SU-DHL-6 (cell line): ENCODE data around the gene PCK2.

ENCODE experiments used
- H2AFZ ChIP-seq: fragments of 200-600 bp; sonication (generic); 2 replicates; pipeline ENCODE4 v1.6.1; 2014; ENCODE audit warnings: low read depth, mild to moderate bottlenecking, moderate library complexity, mixed read lengths, antibody characterized with exemption, low read length; ENCODE audit not compliant: severe bottlenecking
- H3F3A ChIP-seq: fragments of 200-600 bp; shearing (Covaris generic); 2 replicates; pipeline ENCODE4 v1.6.0; 2016; ENCODE audit warnings: antibody characterized with exemption, mild to moderate bottlenecking; ENCODE audit not compliant: insufficient read depth
- H3K27ac ChIP-seq: fragments of 200-600 bp; sonication (generic); 2 replicates; pipeline ENCODE4 v1.5.1; 2016; ENCODE audit warnings: low read depth, mild to moderate bottlenecking, low read length, moderate library complexity, mixed read lengths
- H3K27me3 ChIP-seq: fragments of 200-600 bp; sonication (generic), shearing (Covaris generic); 2 replicates; pipeline ENCODE4 v1.6.0; 2014; ENCODE audit warnings: mild to moderate bottlenecking, low read length
- H3K36me3 ChIP-seq: fragments of 200-600 bp; sonication (generic); 2 replicates; pipeline ENCODE4 v1.6.1; 2014; ENCODE audit warnings: mild to moderate bottlenecking, low read length, mixed read lengths
- H3K4me2 ChIP-seq: fragments of 300-600, 200-600 bp; shearing (Covaris generic), sonication (generic); 2 replicates; pipeline ENCODE4 v1.6.0; 2014; ENCODE audit warnings: low read length, low read depth, mild to moderate bottlenecking; ENCODE audit not compliant: poor library complexity, severe bottlenecking
- H3K4me3 ChIP-seq: fragments of 200-600 bp; sonication (generic); 2 replicates; pipeline ENCODE4 v1.5.1; 2014; ENCODE audit warnings: antibody characterized with exemption, low read length, mild to moderate bottlenecking, mixed read lengths; ENCODE audit not compliant: insufficient read depth, poor library complexity, severe bottlenecking
- H3K79me2 ChIP-seq: fragments of 200-600 bp; sonication (generic); 2 replicates; pipeline ENCODE4 v1.6.1; 2014; ENCODE audit warnings: mild to moderate bottlenecking, low read length, moderate library complexity; ENCODE audit not compliant: insufficient read depth
- H3K9ac ChIP-seq: fragments of 200-600 bp; sonication (generic); 2 replicates; pipeline ENCODE4 v1.7.0; 2014; ENCODE audit warnings: mild to moderate bottlenecking, low read length
- H3K9me2 ChIP-seq: fragments of 200-600 bp; sonication (generic); replicated peaks from 2 replicates; pipeline ENCODE4 v1.6.1; 2014; ENCODE audit warnings: low read length; ENCODE audit not compliant: insufficient read depth
- H3K9me3 ChIP-seq: fragments of 200-600 bp; sonication (generic); 2 replicates; pipeline ENCODE4 v1.6.1; 2014; ENCODE audit warnings: low read length, mixed read lengths; ENCODE audit not compliant: insufficient read depth
- H4K20me1 ChIP-seq: fragments of 200-600 bp; sonication (generic); 2 replicates; pipeline ENCODE4 v1.6.1; 2014; ENCODE audit warnings: low read depth, mild to moderate bottlenecking, antibody characterized with exemption, low read length, moderate library complexity, mixed read lengths
- CTCF ChIP-seq: fragments of 200-600 bp; sonication (generic); IDR thresholded peaks from one replicate; pipeline ENCODE4 v1.5.1; 2017; ENCODE audit warnings: antibody characterized with exemption, mild to moderate bottlenecking, low read length, moderate library complexity; ENCODE audit not compliant: insufficient read depth, poor library complexity, severe bottlenecking
- EZH2phosphoT487 ChIP-seq: fragments of 200-600 bp; sonication (generic), shearing (Covaris generic); conservative IDR thresholded peaks from 2 replicates; pipeline ENCODE4 v1.6.1; 2018; ENCODE audit warnings: mild to moderate bottlenecking, antibody characterized with exemption, low read length, moderate library complexity, mixed read lengths

The PCK2 gene

DNA sequence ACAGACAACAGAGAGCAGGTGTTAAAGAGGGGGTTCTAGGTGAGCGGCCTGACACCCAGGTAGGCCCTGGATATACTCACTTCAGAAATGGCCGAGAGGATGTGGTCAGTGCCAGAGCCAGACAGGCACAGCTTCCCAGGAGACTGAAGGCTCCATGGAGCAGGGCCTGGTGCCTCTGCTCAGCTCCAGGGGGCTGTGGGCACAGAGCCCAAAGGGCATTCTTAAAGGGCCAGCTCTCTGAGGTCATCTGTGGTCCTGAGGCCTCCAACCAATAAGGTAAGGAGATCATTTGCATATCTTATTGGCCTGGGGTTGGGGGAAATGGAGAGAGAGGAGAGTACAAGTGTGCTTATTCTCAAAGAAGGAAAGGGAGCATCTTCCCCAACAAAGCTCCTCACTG is 9.7 kb upstream of the PCK2 start:
- Histone ChIP-seq H4K20me1 (no peaks in the 10 kb centered on the region), H3K9ac (no peak overlapping the region), H3K9me3 (no peaks in the 10 kb centered on the region), H3K36me3 (no peaks in the 10 kb centered on the region), H3K4me2 (no peak overlapping the region), H3K27me3 (no peaks in the 10 kb centered on the region), H3K27ac (no peak overlapping the region), H3K79me2 (no peaks in the 10 kb centered on the region), H3F3A (0 out of 2 replicates have a peak, but pooled peaks cover 3% of the 10 kb centered on the region), H2AFZ (no peak overlapping the region), H3K9me2 (no peaks in the 10 kb centered on the region), H3K4me3 (no peak overlapping the region)
- TF ChIP-seq CTCF (no peak), EZH2phosphoT487 (no peak)

GRCh38 chr14:24085215-24085614 is 8.9 kb upstream of the PCK2 start:
- no peaks in the 10 kb centered on the region for H3K27me3 ChIP-seq
- no peak overlapping the region for H3K4me2 ChIP-seq
- H3K9me2 ChIP-seq, result no peaks in the 10 kb centered on the region
- no peaks in the 10 kb centered on the region for H4K20me1 ChIP-seq
- 0 out of 2 replicates have a peak, but pooled peaks cover 3% of the 10 kb centered on the region for H3F3A ChIP-seq
- TF ChIP-seq EZH2phosphoT487 (no peak), CTCF (no peak)
- no peak overlapping the region for H2AFZ ChIP-seq
- no peaks in the 10 kb centered on the region for H3K36me3 ChIP-seq
- H3K4me3 ChIP-seq, result no peak overlapping the region
- no peak overlapping the region for H3K9ac ChIP-seq
- H3K79me2 ChIP-seq, result no peaks in the 10 kb centered on the region
- H3K27ac ChIP-seq, result no peak overlapping the region
- no peaks in the 10 kb centered on the region for H3K9me3 ChIP-seq

DNA sequence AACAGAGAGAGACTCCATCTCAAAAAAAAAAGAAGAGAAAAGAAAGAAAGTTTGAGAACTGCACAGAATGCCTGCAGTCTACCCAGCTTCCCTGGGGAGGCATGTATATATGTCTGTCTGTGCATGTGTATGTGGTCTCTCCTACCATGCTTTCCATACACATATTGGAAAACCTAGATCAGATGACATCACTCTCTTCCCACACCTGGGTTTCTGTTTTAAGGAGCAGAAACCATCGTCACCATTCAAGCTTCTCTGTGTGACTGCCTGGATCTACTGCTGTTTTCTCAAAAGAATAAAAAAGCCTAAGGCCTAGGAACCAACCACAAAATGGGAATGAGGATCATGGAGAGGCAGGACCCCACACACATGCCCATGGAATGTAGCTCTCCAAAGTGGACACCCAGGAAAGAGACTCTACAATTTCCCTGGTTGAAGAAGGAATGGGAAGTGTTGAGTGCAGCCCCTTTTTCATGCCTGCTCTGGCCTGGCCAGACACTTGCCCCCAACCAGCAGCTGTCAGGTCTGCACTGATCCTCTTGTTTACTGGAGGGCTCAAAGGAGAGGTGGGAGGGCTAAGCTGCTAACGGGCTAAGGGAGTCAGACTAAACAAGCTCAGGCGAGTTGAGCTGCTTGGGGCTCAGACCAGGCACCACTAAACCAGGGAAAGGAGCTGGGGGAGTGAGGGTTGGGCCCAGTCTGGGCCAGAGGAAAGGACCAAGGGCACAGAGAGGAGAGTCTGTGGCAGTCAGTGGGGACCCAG is 7.7 kb upstream of the PCK2 start:
- Histone ChIP-seq H3K9ac (no peak overlapping the region), H4K20me1 (no peaks in the 10 kb centered on the region), H3K27ac (no peak overlapping the region), H3K36me3 (no peaks in the 10 kb centered on the region), H3K4me2 (no peak overlapping the region), H2AFZ (no peak overlapping the region), H3K4me3 (no peak overlapping the region), H3K9me3 (no peaks in the 10 kb centered on the region), H3F3A (0 out of 2 replicates have a peak, but pooled peaks cover 3% of the 10 kb centered on the region), H3K79me2 (no peaks in the 10 kb centered on the region), H3K9me2 (no peaks in the 10 kb centered on the region), H3K27me3 (no peaks in the 10 kb centered on the region)
- TF ChIP-seq EZH2phosphoT487, result no peak

DNA sequence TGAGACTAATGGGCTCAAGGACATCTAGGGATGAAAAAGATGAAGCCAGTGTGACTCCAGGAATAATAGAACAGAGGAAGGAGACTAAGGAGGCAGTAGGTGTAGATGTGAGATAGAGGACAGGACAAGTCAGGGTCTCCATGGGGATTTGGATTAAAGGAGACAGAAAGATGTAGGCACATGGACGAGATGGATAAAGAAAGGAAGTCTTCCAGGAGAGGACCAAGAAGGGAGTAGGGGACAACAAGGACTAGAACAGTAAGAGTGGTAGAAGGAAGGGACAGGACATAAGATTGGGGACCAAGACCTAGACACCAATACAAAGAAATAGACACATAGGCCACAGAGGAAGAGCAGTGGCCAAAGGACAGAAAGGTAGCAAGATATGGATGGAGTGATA is 7.1 kb upstream of the PCK2 start:
- Histone ChIP-seq H3K27me3 (no peaks in the 10 kb centered on the region), H3K36me3 (no peaks in the 10 kb centered on the region), H3K9me2 (no peaks in the 10 kb centered on the region), H3K9ac (no peak overlapping the region), H2AFZ (no peak overlapping the region), H3K4me3 (no peak overlapping the region), H3K27ac (no peak overlapping the region), H3K9me3 (no peaks in the 10 kb centered on the region), H3K4me2 (no peak overlapping the region), H3K79me2 (no peaks in the 10 kb centered on the region), H3F3A (0 out of 2 replicates have a peak, but pooled peaks cover 2% of the 10 kb centered on the region), H4K20me1 (no peaks in the 10 kb centered on the region)
- no peak for TF ChIP-seq CTCF
- TF ChIP-seq EZH2phosphoT487, result no peak
